Measurements from ENCODE around the gene OTX1.

The OTX1 gene

GRCh38 chr2:63047321-63048279, 3.0 kb upstream of the OTX1 start:
- DNase-seq (ENCODE audit: low read depth), result no peak

GRCh38 chr2:63048367-63049171, 2.1 kb upstream of the OTX1 start:
- DNase-seq (ENCODE audit: low read depth), result no peak

- no peak for DNase-seq (ENCODE audit: low read depth)
Observed at GRCh38 chr2:63049211-63049969, 1.2 kb upstream of the OTX1 start.

GRCh38 chr2:63049970-63050333, 678 bp upstream of the OTX1 start:
- no peak for DNase-seq (ENCODE audit: low read depth)

- DNase-seq (ENCODE audit: low read depth), result no peak
Observed at GRCh38 chr2:63051042-63051794, 588 bp downstream of the OTX1 start.

GRCh38 chr2:63051795-63052333, 1.2 kb downstream of the OTX1 start:
- no peak for DNase-seq (ENCODE audit: low read depth)

GRCh38 chr2:63052411-63053080, 1.9 kb downstream of the OTX1 start:
- no peak for DNase-seq (ENCODE audit: low read depth)

GRCh38 chr2:63053081-63053888, 2.7 kb downstream of the OTX1 start:
- DNase-seq (ENCODE audit: low read depth), result no peak

GRCh38 chr2:63053889-63054602, 3.4 kb downstream of the OTX1 start:
- no peak for DNase-seq (ENCODE audit: low read depth)

GRCh38 chr2:63054841-63055225, 4.2 kb downstream of the OTX1 start:
- no peak for DNase-seq (ENCODE audit: low read depth)

GRCh38 chr2:63055226-63056106, 4.8 kb downstream of the OTX1 start:
- no peak for DNase-seq (ENCODE audit: low read depth)

GRCh38 chr2:63056107-63057050, 5.7 kb downstream of the OTX1 start:
- no peak for DNase-seq (ENCODE audit: low read depth)

- DNase-seq (ENCODE audit: low read depth), result no peak
Observed at GRCh38 chr2:63057249-63058143, 6.9 kb downstream of the OTX1 start.

GRCh38 chr2:63058144-63058920, 7.7 kb downstream of the OTX1 start:
- no peak for DNase-seq (ENCODE audit: low read depth)

Data from GM04504 (cell line).